Lower leg skin (tissue), 3 donors: ENCODE data around the gene TRIO.

Source experiments
- CTCF ChIP-seq, 3 donors: fragments of 450-650 bp; IDR thresholded peaks; one replicate each; pipeline ENCODE4 v1.5.1; 2016; ENCODE audit warnings: antibody characterized with exemption in 3 of 3, mild to moderate bottlenecking in 3 of 3, moderate library complexity in 2 of 3
- POLR2A ChIP-seq, 2 donors: fragments of 450-650 bp; IDR thresholded peaks; one replicate each; pipeline ENCODE4 v1.6.1; 2016 to 2017; ENCODE audit warnings: antibody characterized with exemption in 2 of 2, mild to moderate bottlenecking in 1 of 2, moderate library complexity in 1 of 2

GRCh38 chr5:14195588-14195987, 52.4 kb downstream of the TRIO start:
- TF ChIP-seq CTCF (IDR thresholded peaks at IDR 0.05) (no peak), POLR2A (IDR thresholded peaks at IDR 0.05) (no peak)
